ENCODE data around the gene ARAF.

ARAF gene

GRCh38 chrX:47572773-47573340 lies 11.9 kb downstream of the ARAF start:
- Histone ChIP-seq H3K9me3 (ENCODE audit: insufficient read depth, low read length) (no peaks in the 10 kb centered on the region), H3K36me3 (replicated peaks; ENCODE audit: low read depth, low read length) (peaks cover 26% of the 10 kb centered on the region), H2AFZ (ENCODE audit: low read depth, low read length) (no peak overlapping the region), H3K4me1 (ENCODE audit: low read length) (no peaks in the 10 kb centered on the region), H3K4me3 (ENCODE audit: low read length) (no peak overlapping the region), H4K20me1 (ENCODE audit: insufficient read depth, low read length) (no peaks in the 10 kb centered on the region), H3K27me3 (ENCODE audit: low read depth, low read length) (no peaks in the 10 kb centered on the region), H3K79me2 (ENCODE audit: low read length) (no peaks in the 10 kb centered on the region), H3K4me2 (ENCODE audit: low read length) (no peak overlapping the region), H3K9ac (ENCODE audit: low read length) (no peak overlapping the region), H3K27ac (ENCODE audit: low read length) (no peak overlapping the region)
- TF ChIP-seq CTCF (IDR thresholded peaks at IDR 0.05; ENCODE audit: low read depth, low read length) (no peak), EZH2phosphoT487 (IDR thresholded peaks at IDR 0.05; ENCODE audit: low read depth) (no peak)

GRCh38 chrX:47573341-47574075 lies 12.5 kb downstream of the ARAF start:
- H3K4me1 ChIP-seq (ENCODE audit: low read length): peaks cover 6% of the 10 kb centered on the region
- no peaks in the 10 kb centered on the region for H3K9me3 ChIP-seq (ENCODE audit: insufficient read depth, low read length)
- no peak overlapping the region for H3K27ac ChIP-seq (ENCODE audit: low read length)
- H3K36me3 ChIP-seq (replicated peaks; ENCODE audit: low read depth, low read length): peaks cover 20% of the 10 kb centered on the region
- H3K4me2 ChIP-seq (ENCODE audit: low read length): no peak overlapping the region
- H2AFZ ChIP-seq (ENCODE audit: low read depth, low read length): no peak overlapping the region
- H4K20me1 ChIP-seq (ENCODE audit: insufficient read depth, low read length): no peaks in the 10 kb centered on the region
- no peaks in the 10 kb centered on the region for H3K27me3 ChIP-seq (ENCODE audit: low read depth, low read length)
- H3K4me3 ChIP-seq (ENCODE audit: low read length): no peak overlapping the region
- TF ChIP-seq CTCF (IDR thresholded peaks at IDR 0.05; ENCODE audit: low read depth, low read length) (no peak), EZH2phosphoT487 (IDR thresholded peaks at IDR 0.05; ENCODE audit: low read depth) (no peak)
- no peaks in the 10 kb centered on the region for H3K79me2 ChIP-seq (ENCODE audit: low read length)
- no peak overlapping the region for H3K9ac ChIP-seq (ENCODE audit: low read length)

- TF ChIP-seq EZH2phosphoT487 (IDR thresholded peaks at IDR 0.05; ENCODE audit: low read depth) (no peak), CTCF (IDR thresholded peaks at IDR 0.05; ENCODE audit: low read depth, low read length) (no peak)
- no peak overlapping the region for H3K4me3 ChIP-seq (ENCODE audit: low read length)
- peaks cover 16% of the 10 kb centered on the region for H3K36me3 ChIP-seq (replicated peaks; ENCODE audit: low read depth, low read length)
- H3K4me2 ChIP-seq (ENCODE audit: low read length): no peak overlapping the region
- H4K20me1 ChIP-seq (ENCODE audit: insufficient read depth, low read length): no peaks in the 10 kb centered on the region
- no peak overlapping the region for H3K27ac ChIP-seq (ENCODE audit: low read length)
- H2AFZ ChIP-seq (ENCODE audit: low read depth, low read length): no peak overlapping the region
- H3K4me1 ChIP-seq (ENCODE audit: low read length): peaks cover 13% of the 10 kb centered on the region
- no peak overlapping the region for H3K9ac ChIP-seq (ENCODE audit: low read length)
- no peaks in the 10 kb centered on the region for H3K27me3 ChIP-seq (ENCODE audit: low read depth, low read length)
- no peaks in the 10 kb centered on the region for H3K9me3 ChIP-seq (ENCODE audit: insufficient read depth, low read length)
- no peaks in the 10 kb centered on the region for H3K79me2 ChIP-seq (ENCODE audit: low read length)
Measured at GRCh38 chrX:47574076-47574546, 13.1 kb downstream of the ARAF start.

GRCh38 chrX:47574547-47575301 lies 13.7 kb downstream of the ARAF start:
- H2AFZ ChIP-seq (ENCODE audit: low read depth, low read length): no peak overlapping the region
- TF ChIP-seq EZH2phosphoT487 (IDR thresholded peaks at IDR 0.05; ENCODE audit: low read depth) (no peak), CTCF (IDR thresholded peaks at IDR 0.05; ENCODE audit: low read depth, low read length) (no peak)
- H4K20me1 ChIP-seq (ENCODE audit: insufficient read depth, low read length): no peaks in the 10 kb centered on the region
- peaks cover 10% of the 10 kb centered on the region for H3K36me3 ChIP-seq (replicated peaks; ENCODE audit: low read depth, low read length)
- H3K27me3 ChIP-seq (ENCODE audit: low read depth, low read length): no peaks in the 10 kb centered on the region
- no peak overlapping the region for H3K4me2 ChIP-seq (ENCODE audit: low read length)
- no peak overlapping the region for H3K9ac ChIP-seq (ENCODE audit: low read length)
- H3K79me2 ChIP-seq (ENCODE audit: low read length): no peaks in the 10 kb centered on the region
- no peaks in the 10 kb centered on the region for H3K9me3 ChIP-seq (ENCODE audit: insufficient read depth, low read length)
- peaks cover 18% of the 10 kb centered on the region for H3K4me1 ChIP-seq (ENCODE audit: low read length)
- no peak overlapping the region for H3K27ac ChIP-seq (ENCODE audit: low read length)
- no peak overlapping the region for H3K4me3 ChIP-seq (ENCODE audit: low read length)
